Measurements from ENCODE around the gene PRMT9. TPM values are rescaled to one million over a fixed set of nuclear protein-coding genes. Genes with fewer than 3 reads are reported as not detected.

Gene PRMT9
- total and polyA plus RNA-seq, 12 donors = 3.0 to 7.3 (median 6.5) TPM

GRCh38 chr4:147730333-147730732, 46.4 kb upstream of the PRMT9 start:
- no peaks in the 10 kb centered on the region for H3K9me3 ChIP-seq
- DNase-seq (no peak), ATAC-seq (no peak)
- no peaks in the 10 kb centered on the region for H3K36me3 ChIP-seq
- peaks cover 0 to 39% (median 13%) of the 10 kb centered on the region in 9 donors for H3K4me1 ChIP-seq
- no peak for TF ChIP-seq CTCF (IDR thresholded peaks at IDR 0.05)
- intact Hi-C loops (cut with DNase I) = loop anchor here in 7 of 10 donors (5.0 to 10.0 kb wide), 7 partner anchors 54 to 137 kb away; no protein-coding TSS in a partner anchor
- H3K27me3 ChIP-seq = peaks cover 0 to 5% (median 0%) of the 10 kb centered on the region in 7 donors
- WGBS, 2 donors = 85 to 87% methylated on average over 4 of the region's 4 CpGs
- no peak overlapping the region for H3K4me3 ChIP-seq
- H3K27ac ChIP-seq = no peak overlapping the region

DNA sequence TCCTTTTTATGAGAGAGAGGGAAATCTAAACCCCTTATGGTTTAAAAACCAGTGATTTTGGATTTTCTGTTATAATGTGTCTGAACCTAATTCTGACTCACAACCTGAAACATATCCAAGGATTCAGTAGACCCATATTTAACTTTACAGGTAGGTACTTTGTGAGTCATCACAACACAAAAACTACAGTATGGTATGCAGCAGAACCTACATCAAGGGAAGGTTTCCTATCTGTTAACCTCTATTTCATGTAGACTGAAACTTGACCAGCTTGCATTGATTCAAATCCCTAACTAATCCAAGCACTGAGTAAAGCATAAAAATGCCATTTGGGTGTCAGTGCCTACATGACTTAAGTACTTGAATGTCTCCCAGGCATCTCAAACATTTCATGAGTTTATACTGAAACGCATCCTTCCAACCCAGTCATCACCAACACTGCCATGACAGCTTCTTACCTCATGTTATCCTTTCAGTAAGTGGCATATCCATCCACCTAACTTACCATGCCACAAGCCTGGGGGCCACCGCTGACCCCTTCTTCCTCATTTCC, 43.6 kb upstream of the PRMT9 start:
- Histone ChIP-seq H3K27me3 (no peaks in the 10 kb centered on the region), H3K36me3 (no peaks in the 10 kb centered on the region), H3K4me3 (no peak overlapping the region), H3K9me3 (no peaks in the 10 kb centered on the region), H3K27ac (no peak overlapping the region), H3K4me1 (peaks cover 0 to 11% (median 3%) of the 10 kb centered on the region in 9 donors)
- TF ChIP-seq CTCF (IDR thresholded peaks at IDR 0.05) = no peak
- DNase-seq = no peak
- intact Hi-C loops (cut with DNase I) = loop anchor here in 2 of 10 donors (5.0 kb wide), 2 partner anchors 135 to 140 kb away; no protein-coding TSS in a partner anchor
- 88 to 92% methylated on average over 2 of the region's 2 CpGs for WGBS, 2 donors
- no peak for ATAC-seq

- Histone ChIP-seq H3K4me3 (no peak overlapping the region), H3K27me3 (no peaks in the 10 kb centered on the region), H3K4me1 (peaks cover 0 to under 1% (median 0%) of the 10 kb centered on the region in 9 donors), H3K9me3 (no peaks in the 10 kb centered on the region), H3K27ac (no peak overlapping the region), H3K36me3 (no peaks in the 10 kb centered on the region)
- DNase-seq (no peak), ATAC-seq (no peak)
- TF ChIP-seq CTCF (IDR thresholded peaks at IDR 0.05) = no peak
- 87 to 98% methylated on average over 4 of the region's 4 CpGs for WGBS, 2 donors
- intact Hi-C loops (cut with DNase I) = loop anchor here in 2 of 10 donors (5.0 kb wide), 2 partner anchors 137 to 142 kb away; no protein-coding TSS in a partner anchor
Measured at GRCh38 chr4:147725673-147726072, 41.7 kb upstream of the PRMT9 start.

GRCh38 chr4:147724468-147725201, 40.7 kb upstream of the PRMT9 start:
- WGBS, 2 donors = 87 to 90% methylated on average over 13 of the region's 13 CpGs
- H3K4me3 ChIP-seq = no peak overlapping the region
- ATAC-seq = no peak
- no peak for TF ChIP-seq CTCF (IDR thresholded peaks at IDR 0.05)
- intact Hi-C loops (cut with DNase I) = loop anchor here in 3 of 10 donors (5.0 kb wide), 2 partner anchors 138 to 143 kb away; no protein-coding TSS in a partner anchor
- no peak for DNase-seq
- no peaks in the 10 kb centered on the region for H3K9me3 ChIP-seq
- no peaks in the 10 kb centered on the region for H3K27me3 ChIP-seq
- no peaks in the 10 kb centered on the region for H3K36me3 ChIP-seq
- H3K4me1 ChIP-seq = no peaks in the 10 kb centered on the region
- no peak overlapping the region for H3K27ac ChIP-seq

Measured in heart right ventricle (tissue), 16 donors.